CD4-positive, alpha-beta T cell treated with Interleukin-17A for 4 hours (primary cell): ENCODE results near the gene GLYATL1.
A peak's percentile ranks its signal among the peaks of the same experiment; 100 is the strongest.

Experiments
- DNase-seq: peaks from one replicate; pipeline ENCODE4 v3.0.0-alpha.2; 2020; ENCODE audit warnings: mixed read lengths

The GLYATL1 gene

GRCh38 chr11:58927393-58928106 lies 11.7 kb upstream of the GLYATL1 start:
- DNase-seq = peak; percentile 26

GRCh38 chr11:58928107-58928499 lies 11.2 kb upstream of the GLYATL1 start:
- DNase-seq = no peak

- no peak for DNase-seq
Measured at GRCh38 chr11:58928691-58929090, 10.6 kb upstream of the GLYATL1 start.

- DNase-seq = no peak
Measured at GRCh38 chr11:58930926-58931325, 8.4 kb upstream of the GLYATL1 start.

- DNase-seq = no peak
Measured at GRCh38 chr11:58933661-58934060, 5.6 kb upstream of the GLYATL1 start.

GRCh38 chr11:58934945-58935513 lies 4.3 kb upstream of the GLYATL1 start:
- DNase-seq = no peak

- DNase-seq = no peak
Measured at GRCh38 chr11:58938398-58938797, 890 bp upstream of the GLYATL1 start.

GRCh38 chr11:58940028-58940427 lies 740 bp downstream of the GLYATL1 start:
- DNase-seq = no peak

- DNase-seq = no peak
Measured at GRCh38 chr11:58941838-58942237, 2.5 kb downstream of the GLYATL1 start.

GRCh38 chr11:58945663-58946062 lies 6.4 kb downstream of the GLYATL1 start:
- no peak for DNase-seq

- no peak for DNase-seq
Measured at GRCh38 chr11:58949184-58949583, 9.9 kb downstream of the GLYATL1 start.

- no peak for DNase-seq
Measured at GRCh38 chr11:58957922-58958321, 18.6 kb downstream of the GLYATL1 start.

GRCh38 chr11:58958500-58958899 lies 19.2 kb downstream of the GLYATL1 start:
- peak; percentile 52 for DNase-seq

- DNase-seq = no peak
Measured at GRCh38 chr11:58963551-58964104, 24.3 kb downstream of the GLYATL1 start.

GRCh38 chr11:58965246-58965985 lies 26.1 kb downstream of the GLYATL1 start:
- no peak for DNase-seq

- no peak for DNase-seq
Measured at GRCh38 chr11:58968251-58968711, 29.0 kb downstream of the GLYATL1 start.

GRCh38 chr11:58977470-58977869 lies 38.2 kb downstream of the GLYATL1 start:
- no peak for DNase-seq

- DNase-seq = no peak
Measured at GRCh38 chr11:58979222-58979621, 39.9 kb downstream of the GLYATL1 start.

GRCh38 chr11:58980159-58980843 lies 41.0 kb downstream of the GLYATL1 start:
- no peak for DNase-seq

GRCh38 chr11:58992489-58992888 lies 53.2 kb downstream of the GLYATL1 start:
- DNase-seq = no peak

- DNase-seq = no peak
Measured at GRCh38 chr11:58994171-58994570, 54.9 kb downstream of the GLYATL1 start.

GRCh38 chr11:58998480-58999290 lies 59.4 kb downstream of the GLYATL1 start:
- DNase-seq = no peak
